C4-2B (cell line): Measurements from ENCODE around the gene PRKAG2.

ENCODE experiments used
- H3K27ac ChIP-seq: fragments of 450-650 bp; 2 replicates; pipeline ENCODE4 v1.5.1; 2017
- CTCF ChIP-seq: fragments of 450-650 bp; conservative IDR thresholded peaks from 2 replicates; pipeline ENCODE4 v1.5.1; 2017; ENCODE audit warnings: mild to moderate bottlenecking
- ZFX ChIP-seq: fragments of 450-650 bp; IDR thresholded peaks from 2 replicates; pipeline ENCODE4 v1.6.1; 2017

Gene PRKAG2

GRCh38 chr7:151628846-151629604 lies 247.9 kb downstream of the PRKAG2 start:
- no peak overlapping the region for H3K27ac ChIP-seq
- TF ChIP-seq ZFX (no peak), CTCF (no peak)

GRCh38 chr7:151626422-151627115 lies 250.3 kb downstream of the PRKAG2 start:
- TF ChIP-seq CTCF, result peak; percentile 78
- no peak for TF ChIP-seq ZFX
- no peak overlapping the region for H3K27ac ChIP-seq

GRCh38 chr7:151625606-151626005 lies 251.3 kb downstream of the PRKAG2 start:
- H3K27ac ChIP-seq, result no peak overlapping the region
- no peak for TF ChIP-seq ZFX
- no peak for TF ChIP-seq CTCF

- TF ChIP-seq CTCF (no peak), ZFX (no peak)
- no peak overlapping the region for H3K27ac ChIP-seq
Observed at GRCh38 chr7:151624246-151624928, 252.5 kb downstream of the PRKAG2 start.

GRCh38 chr7:151623766-151624165 lies 253.1 kb downstream of the PRKAG2 start:
- no peak overlapping the region for H3K27ac ChIP-seq
- TF ChIP-seq ZFX, result no peak
- no peak for TF ChIP-seq CTCF

GRCh38 chr7:151621961-151622360 lies 255.0 kb downstream of the PRKAG2 start:
- H3K27ac ChIP-seq, result no peak overlapping the region
- TF ChIP-seq ZFX (no peak), CTCF (no peak)
